NB4 (cell line): ENCODE measurements around the gene SIGLEC1.

Source experiments
- CTCF ChIP-seq: IDR thresholded peaks from one replicate; pipeline ENCODE4 v1.5.1; 2012; ENCODE audit warnings: low read depth, low read length
- MAX ChIP-seq: IDR thresholded peaks from 2 replicates; pipeline ENCODE4 v1.6.1; 2011; ENCODE audit warnings: low read depth, low read length
- MYC ChIP-seq: IDR thresholded peaks from 2 replicates; pipeline ENCODE4 v1.6.1; 2011; ENCODE audit warnings: low read depth, low read length
- POLR2A ChIP-seq: IDR thresholded peaks from 2 replicates; pipeline ENCODE4 v1.6.1; 2011; ENCODE audit warnings: mild to moderate bottlenecking; ENCODE audit not compliant: insufficient read length; ENCODE audit errors: extremely low read depth

GRCh38 chr20:3735768-3736167 is 23.4 kb upstream of the SIGLEC1 start:
- TF ChIP-seq CTCF (no peak), MAX (no peak), POLR2A (no peak), MYC (no peak)
